HG03135 (cell line): ENCODE results near the gene NT5DC4.

ENCODE experiments used
- ATAC-seq: cut with Tn5 transposase; IDR thresholded peaks from one replicate; pipeline ENCODE4 v1.9.1; 2021; ENCODE audit warnings: mild to moderate bottlenecking, moderate library complexity; ENCODE audit not compliant: unreplicated experiment

Gene NT5DC4

GRCh38 chr2:112722816-112723546, 2.2 kb downstream of the NT5DC4 start:
- no peak for ATAC-seq

DNA sequence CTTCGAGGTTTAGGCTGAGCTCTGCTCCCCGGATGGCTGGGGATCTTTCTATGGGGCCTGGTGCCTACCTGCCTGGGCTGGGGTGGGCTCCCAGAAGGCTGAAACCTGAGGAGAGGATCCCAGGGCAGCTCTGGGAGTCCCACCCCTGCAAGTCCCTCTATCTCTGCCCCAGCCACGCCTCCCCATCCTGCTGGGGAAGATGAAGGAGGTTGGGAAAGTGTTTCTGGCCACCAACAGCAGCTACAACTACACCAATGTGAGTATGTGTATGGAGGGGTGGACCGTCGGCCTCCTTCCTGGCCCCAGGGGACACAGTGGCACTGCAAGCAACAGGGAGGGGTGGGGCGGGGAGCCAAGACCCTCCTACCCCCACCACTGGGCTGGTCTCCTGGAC, 2.7 kb downstream of the NT5DC4 start:
- ATAC-seq: no peak

- ATAC-seq: no peak
Measured at GRCh38 chr2:112723995-112724394, 3.2 kb downstream of the NT5DC4 start.

DNA sequence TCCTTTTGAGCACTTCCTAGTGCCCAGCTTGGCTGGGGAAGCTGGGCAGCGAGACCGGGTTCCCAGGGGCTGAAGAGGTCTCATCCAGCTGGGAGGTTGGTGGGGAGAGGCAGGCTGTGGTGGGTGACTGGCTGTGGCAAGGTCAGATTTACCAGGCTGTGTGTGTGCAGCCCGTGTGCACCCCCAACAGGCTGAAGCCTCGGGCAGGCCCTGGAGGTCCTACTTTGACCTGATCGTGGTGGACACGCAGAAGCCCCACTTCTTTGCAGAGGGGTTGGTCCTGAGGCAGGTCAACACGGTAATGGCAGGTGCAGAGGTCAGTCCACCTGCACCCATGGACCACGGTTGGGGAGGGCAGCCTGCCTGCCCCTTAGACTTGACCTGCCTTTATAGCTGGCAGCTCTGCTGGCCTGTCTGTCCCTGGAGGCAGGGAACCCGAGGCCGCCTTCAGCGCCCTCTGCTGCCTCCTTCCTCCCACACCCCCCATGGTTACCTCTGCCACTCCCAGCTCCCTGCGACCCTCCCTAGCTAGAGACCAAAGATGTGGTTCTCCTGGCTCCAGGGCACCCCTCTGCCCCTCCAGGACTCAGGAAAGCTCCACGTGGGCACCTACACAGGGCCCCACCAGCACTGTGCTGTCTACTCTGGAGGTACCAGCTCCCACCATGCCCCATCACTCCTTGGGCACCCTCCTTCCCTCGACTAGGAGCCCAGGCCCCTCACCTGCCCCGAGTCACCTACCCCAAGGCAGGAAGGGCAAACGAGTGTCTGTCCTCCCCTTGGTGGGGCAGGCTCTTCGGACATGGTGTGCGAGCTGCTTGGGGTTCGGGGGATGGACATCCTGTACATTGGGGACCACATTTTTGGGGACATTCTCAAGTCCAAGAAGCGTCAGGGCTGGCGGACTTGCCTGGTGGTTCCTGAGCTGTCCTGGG, 4.0 kb downstream of the NT5DC4 start:
- ATAC-seq: no peak

DNA sequence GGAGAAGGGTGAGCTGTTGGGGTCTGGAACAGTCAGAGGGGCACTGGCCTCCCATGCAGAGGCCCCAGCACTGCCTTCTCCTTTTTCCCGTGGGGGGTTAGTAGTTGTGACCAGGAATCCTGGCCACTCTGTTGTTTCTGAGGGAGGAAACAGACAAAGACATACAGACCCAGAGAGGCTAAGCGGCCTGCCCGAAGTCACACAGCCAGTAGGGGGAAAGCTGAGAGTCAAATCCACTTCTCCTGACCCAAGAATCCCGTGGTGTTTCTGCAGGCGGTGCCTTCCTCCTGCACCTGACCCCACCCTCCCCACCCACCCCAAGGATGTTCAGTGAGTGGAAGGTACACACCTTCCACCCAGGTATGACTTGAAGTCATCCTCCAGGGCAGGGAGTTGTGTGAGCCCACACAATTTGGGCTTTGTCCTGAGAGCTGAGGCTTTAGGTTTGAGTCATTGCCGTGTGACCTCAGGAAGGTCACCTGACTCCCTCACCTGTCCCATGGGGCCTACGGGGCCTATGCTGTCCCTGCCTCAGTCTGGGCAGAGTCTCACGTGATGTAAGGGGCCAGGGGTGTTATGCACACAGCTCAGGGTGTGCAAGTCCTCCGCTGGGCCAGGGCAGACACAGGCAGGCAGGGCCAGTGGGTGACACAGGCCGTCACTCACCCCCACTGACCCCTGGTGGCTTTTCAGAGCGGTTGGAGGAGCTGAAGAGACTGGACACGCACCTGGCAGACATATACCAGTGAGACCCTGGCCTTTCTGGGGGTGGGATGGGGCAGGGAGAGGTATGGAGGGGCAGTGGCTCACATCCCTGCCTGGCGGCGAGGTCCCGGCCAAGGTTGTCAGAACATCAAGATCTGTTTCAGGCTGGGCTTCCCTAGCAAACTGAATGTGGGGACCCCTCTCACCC, 5.0 kb downstream of the NT5DC4 start:
- ATAC-seq: peak; percentile 42

DNA sequence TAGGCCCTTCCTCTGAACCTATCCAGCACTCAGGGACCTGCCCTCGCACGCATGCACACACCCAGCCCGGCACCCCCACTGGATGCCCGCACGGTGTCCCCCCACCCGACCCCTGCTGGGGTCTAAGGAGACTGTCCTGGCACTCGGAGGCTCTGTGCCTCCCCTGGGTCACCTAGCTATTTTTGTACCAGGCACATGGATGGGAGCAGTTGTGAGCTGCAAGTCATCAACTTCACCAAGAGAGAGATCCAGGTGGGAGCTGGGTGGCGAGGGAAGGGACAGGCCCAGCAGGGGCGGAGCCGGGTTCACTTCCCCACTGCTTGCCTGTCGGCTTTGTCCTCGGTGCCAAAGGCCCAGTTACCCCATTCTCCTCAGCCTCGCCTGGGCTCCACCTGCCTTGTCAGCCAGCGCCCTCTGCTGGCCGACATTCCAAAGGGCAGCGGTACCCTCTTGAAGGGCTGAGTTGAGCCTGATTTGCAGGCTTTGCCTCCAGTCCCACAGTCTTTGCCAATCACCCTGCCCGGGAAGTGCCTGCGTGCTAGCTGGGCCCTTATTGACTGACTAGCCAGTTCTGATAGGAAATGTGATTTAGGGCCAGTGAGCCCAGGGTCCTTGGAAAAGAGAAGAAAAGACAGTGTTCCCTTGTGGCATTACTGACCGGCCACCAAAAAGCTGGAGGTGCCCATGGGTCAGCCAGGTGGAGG, 5.8 kb downstream of the NT5DC4 start:
- peak; percentile 76 for ATAC-seq

GRCh38 chr2:112727276-112728028, 6.6 kb downstream of the NT5DC4 start:
- ATAC-seq: no peak

DNA sequence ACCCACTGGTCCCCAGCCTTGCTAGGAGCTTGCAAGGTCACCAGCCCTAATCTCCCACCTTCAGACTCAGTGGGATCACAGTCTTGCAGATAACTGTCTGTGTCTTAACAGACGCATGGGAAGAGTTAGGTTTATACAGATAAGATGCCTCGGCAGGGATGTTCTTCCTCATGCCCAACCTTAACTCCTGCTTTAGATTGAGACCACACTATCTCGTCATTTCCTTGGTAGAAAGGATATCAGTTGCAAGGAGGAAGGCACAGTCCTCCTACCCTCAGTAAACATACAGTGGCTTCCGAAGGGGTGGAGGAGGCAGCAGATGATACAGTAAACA, 7.2 kb downstream of the NT5DC4 start:
- ATAC-seq: no peak

DNA sequence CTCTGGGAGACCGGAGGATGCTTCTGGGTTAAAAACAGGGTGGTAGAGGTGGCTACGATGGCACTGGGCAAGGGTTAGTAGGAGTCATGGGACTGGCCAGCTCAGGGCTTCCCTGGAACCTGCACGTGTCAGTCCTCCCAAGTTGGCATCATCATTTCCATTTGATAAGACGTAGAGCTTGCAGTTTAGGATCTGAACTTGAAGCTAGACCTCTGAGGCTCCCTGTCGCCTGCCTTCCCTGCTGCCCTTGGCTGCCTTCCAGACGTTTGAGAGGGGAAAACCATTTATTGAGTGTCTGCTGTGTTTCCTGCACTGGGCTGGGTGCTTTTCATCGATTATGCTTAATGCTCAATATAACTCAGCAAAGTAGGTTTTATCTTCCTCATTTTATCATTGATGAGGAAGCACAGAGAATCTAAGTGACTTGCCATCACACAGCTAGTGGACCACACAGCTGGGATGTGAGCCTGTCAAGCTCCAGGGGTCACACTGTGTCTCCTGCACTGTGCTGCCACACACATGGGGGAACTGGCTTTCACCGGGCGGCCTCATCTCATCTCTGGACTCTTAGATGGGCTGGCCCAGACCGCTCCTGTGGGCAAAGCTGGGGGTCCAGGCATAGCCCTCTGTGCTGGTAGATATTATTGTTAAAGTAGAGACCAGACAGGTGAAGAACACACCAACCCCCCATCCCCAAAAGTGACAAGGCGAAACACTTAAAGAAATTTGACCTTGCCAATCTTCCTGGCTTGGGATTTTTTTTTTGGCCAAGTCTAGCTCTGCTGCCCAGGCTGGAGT, 7.8 kb downstream of the NT5DC4 start:
- no peak for ATAC-seq

DNA sequence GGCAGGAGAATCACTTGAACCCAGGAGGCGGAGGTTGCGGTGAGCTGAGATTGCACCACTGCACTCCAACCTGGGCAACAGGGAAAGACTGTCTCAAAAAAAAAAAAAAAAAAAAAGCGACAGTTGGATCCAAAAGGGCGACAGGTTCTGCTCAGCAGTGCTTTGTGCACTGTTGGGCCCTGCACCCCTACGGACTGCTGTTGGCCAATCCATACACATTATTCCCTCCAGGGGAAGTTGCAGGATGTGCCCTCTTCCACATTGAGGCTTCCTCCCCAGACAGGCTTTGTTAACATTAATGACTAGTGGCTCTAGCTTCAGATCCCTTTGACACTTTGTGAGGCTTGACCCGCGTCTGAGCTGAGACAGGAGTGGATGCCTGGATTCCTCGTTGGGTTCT, 9.4 kb downstream of the NT5DC4 start:
- no peak for ATAC-seq

DNA sequence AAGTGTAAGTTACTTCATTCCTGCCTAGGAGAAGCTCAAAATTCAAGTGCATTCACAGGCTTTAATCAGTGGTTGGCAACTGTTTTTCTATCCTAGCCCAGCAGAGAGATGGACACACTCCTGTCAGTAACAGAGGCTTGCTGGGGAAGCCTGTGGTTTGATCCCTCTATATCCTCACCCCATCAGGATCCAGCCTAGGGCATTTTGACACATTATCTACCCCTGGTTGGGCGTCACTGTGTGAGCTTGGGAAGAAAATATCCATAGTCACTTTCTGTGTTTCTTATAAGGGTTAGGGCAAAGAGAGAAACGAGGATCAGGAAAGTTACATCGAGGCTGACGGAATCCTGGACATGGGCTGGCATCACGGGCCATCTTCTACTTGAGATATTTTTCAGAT, 10.0 kb downstream of the NT5DC4 start:
- no peak for ATAC-seq

- ATAC-seq: no peak
Measured at GRCh38 chr2:112731479-112731878, 10.7 kb downstream of the NT5DC4 start.

- ATAC-seq: no peak
Measured at GRCh38 chr2:112733456-112733855, 12.6 kb downstream of the NT5DC4 start.

GRCh38 chr2:112733871-112734270, 13.1 kb downstream of the NT5DC4 start:
- ATAC-seq: no peak

- no peak for ATAC-seq
Measured at GRCh38 chr2:112737542-112738232, 16.9 kb downstream of the NT5DC4 start.

- no peak for ATAC-seq
Measured at GRCh38 chr2:112740527-112740926, 19.7 kb downstream of the NT5DC4 start.

DNA sequence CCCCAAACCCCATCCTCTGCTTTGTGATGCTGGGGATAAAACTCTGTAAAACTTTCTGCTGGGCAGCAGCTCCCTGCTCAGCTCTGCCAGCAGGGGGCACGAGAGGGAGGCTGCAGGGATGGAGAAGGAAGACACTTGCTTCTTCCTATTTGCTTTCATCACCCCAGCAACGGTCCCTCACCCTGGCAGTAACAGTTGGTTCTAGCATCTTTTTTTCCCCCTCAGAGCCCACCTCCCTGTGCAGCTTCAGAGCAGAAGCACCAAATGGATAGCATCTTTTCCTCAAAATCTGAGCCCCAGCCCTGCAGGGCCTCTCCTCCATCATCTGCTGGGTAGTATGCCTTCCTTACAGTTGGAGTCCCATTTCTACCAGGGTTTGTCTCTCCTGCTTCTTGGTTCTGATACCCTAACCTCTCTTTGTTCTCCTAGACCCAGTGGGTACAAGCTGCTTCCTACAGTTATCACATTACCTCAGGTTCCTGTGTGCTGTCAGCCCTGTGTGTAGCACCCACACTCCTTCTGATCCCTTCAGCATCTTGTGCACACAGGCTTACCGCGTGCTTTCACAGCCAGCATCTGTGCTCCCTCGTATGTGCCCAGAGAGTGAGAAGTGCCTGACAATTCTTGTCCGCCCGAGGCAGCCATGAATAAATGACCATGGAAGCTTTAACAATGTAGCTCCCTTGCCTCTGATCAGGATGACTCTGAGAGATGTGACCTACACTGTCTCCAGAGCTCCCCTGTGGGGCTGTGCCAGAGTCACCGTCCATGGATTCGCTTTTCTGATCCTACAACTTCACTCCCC, 29.1 kb downstream of the NT5DC4 start:
- ATAC-seq: peak; percentile 88

DNA sequence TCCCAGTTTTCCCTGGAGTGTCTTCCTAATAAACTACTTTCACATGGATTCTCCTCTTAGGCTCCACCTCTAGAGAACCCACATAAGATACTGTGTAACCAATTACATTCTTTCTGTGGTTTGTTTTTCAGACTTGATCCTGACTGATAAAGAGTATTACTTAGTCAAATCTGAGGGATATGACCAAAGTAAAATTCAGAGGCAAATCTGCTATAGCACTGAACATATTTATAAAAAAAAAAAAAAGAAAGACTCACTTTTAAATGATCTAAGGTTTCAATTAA, 29.7 kb downstream of the NT5DC4 start:
- no peak for ATAC-seq
